ENCODE results near the gene PET117.
"Not testable (repeated sequence)": the region's sequence is repeated elsewhere in the genome, so short reads cannot be mapped to it uniquely, and the experiment has no call there.

The PET117 gene, protein sequence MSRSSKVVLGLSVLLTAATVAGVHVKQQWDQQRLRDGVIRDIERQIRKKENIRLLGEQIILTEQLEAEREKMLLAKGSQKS

DNA sequence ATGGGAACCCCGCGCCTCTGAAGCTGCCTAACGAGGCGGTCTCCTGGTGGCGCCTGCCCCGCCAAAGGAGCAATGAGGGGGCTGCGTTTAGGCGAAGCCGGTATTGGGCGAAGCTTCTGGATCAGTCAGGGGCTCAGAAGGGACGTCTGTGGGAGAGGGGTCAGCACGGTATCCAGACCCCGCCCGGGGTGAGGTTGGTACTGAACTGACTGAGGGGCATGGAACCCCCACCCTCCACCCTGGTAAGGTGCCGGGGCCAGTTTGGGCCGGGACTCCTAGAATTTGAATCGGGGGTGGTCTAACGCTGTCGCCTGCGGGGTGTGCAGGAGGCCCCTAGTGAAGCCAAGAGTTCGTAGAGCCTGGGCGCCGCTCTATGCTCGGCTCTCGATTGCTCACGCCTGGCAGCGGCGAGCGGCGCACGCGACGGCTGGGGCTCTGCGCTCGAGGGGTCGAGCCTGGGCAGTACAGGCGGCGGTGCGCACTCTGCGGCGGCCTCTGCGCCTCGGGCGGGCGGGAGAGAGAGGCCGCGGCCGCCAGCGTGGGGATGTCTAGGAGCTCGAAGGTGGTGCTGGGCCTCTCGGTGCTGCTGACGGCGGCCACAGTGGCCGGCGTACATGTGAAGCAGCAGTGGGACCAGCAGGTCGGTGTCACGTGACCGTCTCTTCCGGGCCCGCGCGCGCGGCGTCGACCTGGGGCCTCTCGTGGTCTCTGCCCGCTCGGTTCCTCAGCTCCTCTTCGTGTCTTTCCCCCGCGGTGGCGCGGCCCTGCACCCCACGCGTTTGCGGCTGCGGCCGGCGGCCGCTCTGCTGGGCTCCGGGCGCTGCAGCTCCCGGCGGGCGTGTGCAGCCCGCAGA lies at the start of gene PET117, which contains the start of gene KAT14:
Gene PET117 (plus strand): TSS at position 452 of the 854 bp plus-strand sequence. CDS start 93 bp downstream, at position 545.
Gene KAT14 (plus strand): TSS at position 452 of the 854 bp plus-strand sequence. CDS start 4,798 bp downstream, outside the sequence.
- peak; percentile 92 for DNase-seq

DNA sequence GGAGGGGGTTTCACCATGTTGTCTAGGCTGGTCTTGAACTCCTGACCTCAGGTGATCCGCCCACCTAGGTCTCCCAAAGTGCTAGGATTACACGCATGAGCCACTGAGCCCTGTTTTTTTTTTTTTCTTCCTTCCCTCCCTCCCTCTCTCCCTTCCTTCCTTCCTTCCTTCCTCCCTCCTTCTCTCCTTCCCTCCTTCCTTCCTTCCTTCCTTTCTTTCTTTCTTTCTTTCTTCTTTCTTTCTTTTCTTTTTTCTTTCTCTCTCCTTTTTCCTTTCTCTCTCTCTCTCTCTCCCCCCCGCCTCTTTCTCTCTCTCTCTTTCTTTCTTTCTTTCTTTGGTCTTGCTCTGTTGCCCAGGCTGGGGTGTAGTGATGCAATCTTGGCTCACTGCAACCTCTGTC lies 49.4 kb upstream of the PET117 start:
- not testable (repeated sequence) for DNase-seq

GRCh38 chr20:18088841-18089240 lies 48.8 kb upstream of the PET117 start:
- not testable (repeated sequence) for DNase-seq

- no peak for DNase-seq
Observed at GRCh38 chr20:18090044-18090443, 47.6 kb upstream of the PET117 start.

GRCh38 chr20:18090477-18090876 lies 47.2 kb upstream of the PET117 start:
- DNase-seq, result no peak

DNA sequence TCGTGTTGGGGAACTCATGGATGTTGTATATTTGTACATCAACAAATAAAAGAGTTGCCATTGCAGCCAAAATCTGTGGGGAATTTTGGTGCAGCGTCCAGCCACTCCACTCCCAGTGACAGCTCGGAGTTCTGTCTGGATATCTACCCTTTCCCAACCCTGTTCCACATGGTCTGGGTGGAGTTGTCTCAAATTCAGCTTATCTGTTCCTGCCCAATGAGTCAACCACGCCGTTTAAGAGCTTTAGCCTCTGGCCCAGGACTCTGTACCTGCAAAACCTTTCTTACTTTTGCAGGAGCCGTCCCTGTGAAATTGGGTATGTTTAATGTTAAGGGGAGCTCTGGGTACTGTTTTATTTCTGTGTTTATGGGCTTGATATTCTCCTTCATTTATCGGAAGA lies 46.0 kb upstream of the PET117 start:
- no peak for DNase-seq

DNA sequence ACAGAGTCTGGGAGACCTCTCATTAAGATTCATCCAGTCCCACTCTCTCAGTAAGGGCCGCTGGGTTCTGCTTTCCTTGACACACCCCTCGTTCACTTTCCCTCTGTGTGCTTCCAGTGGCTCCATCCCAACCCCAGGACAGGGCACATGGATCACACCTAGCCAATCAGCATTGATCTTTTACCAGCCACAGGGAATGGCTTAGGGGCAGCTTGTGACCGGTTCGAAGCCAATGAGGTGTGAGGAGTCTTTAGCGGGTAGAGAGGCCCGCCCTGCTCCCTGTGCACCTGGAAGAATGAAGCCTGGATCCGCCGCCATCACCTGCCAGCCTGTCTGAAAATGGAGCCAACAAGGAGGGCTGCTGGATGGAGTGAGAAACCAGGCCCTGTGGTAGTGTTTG lies 44.8 kb upstream of the PET117 start:
- no peak for DNase-seq

- no peak for DNase-seq
Observed at GRCh38 chr20:18093388-18093787, 44.3 kb upstream of the PET117 start.

- DNase-seq, result no peak
Observed at GRCh38 chr20:18094191-18094590, 43.5 kb upstream of the PET117 start.

GRCh38 chr20:18100569-18100968 lies 37.1 kb upstream of the PET117 start:
- not testable (repeated sequence) for DNase-seq

DNA sequence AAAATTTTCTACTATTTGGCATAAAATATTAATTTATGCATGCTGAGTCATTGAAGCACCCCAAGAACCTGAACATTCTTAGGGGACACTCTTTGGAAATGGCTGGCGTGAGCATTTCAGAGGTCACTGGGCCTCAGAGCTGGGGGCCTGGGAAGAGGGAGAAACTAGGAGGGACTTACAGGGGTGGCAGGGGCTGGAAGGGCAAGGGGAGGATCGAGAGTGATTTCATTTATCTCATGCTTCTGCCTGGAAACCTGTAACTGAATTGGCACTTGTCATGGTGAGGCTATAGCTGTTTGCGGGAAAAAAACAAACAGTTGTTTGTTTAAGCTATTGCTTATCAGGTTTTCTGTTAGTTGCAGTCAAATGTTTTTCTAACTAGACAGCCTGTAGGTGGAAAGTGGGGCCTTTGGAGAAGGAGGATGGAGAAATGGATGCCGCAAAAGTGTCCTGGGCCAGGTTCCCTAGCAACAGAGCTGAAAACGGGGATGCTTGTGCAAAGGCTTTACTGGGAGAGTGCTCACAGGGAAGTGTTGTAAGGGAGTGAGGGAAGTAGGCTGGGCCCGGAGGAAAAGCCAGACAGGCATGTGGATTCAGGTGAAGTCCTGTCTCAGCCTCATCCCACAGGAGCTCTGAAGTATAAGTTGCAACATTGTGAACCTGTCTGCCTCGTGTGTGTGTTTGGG lies 36.4 kb upstream of the PET117 start:
- no peak for DNase-seq

- DNase-seq, result no peak
Observed at GRCh38 chr20:18103497-18103896, 34.2 kb upstream of the PET117 start.

DNA sequence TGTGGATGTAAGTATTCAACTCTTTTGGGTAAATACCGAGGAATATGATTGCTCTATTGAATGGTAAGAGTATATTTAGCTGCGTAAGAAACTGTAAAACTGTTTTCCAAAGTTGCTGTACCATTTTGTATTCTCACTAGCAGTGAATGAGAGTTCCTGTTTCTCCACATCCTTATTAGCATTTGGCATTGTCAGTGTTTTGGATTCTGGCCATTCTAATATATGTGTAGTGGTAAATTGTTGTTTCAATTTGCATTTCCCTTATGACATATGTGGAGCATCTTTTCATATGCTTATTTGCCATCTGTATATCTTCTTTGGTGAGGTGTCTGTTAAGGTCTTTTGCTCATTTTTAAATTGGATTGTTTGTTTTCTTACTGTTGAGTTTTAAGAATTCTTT lies 29.3 kb upstream of the PET117 start:
- DNase-seq, result no peak

GRCh38 chr20:18128574-18128973 lies 9.1 kb upstream of the PET117 start:
- not testable (repeated sequence) for DNase-seq

GRCh38 chr20:18132663-18133062 lies 5.0 kb upstream of the PET117 start:
- DNase-seq, result no peak

DNA sequence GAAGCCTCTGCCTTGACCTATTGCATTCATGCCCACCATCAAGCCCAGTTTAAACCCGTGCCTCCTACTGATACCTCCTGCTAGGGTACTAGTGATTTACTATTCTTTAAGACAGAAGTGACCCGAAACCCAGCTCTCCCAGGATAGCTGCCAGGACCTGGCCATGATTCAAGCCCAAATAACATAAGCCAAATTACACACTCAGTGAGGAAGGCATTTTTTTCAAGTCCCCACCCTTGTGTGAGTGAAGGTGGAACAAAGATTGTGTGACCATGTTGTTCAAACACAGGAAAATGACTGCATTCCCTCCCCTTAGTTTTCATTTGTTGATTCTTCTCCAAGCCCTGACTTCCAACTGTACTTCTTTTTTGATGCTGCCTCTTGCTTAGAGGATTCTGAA lies 3.7 kb upstream of the PET117 start:
- DNase-seq, result no peak

GRCh38 chr20:18138266-18138582 lies 561 bp downstream of the PET117 start:
- DNase-seq, result no peak

DNA sequence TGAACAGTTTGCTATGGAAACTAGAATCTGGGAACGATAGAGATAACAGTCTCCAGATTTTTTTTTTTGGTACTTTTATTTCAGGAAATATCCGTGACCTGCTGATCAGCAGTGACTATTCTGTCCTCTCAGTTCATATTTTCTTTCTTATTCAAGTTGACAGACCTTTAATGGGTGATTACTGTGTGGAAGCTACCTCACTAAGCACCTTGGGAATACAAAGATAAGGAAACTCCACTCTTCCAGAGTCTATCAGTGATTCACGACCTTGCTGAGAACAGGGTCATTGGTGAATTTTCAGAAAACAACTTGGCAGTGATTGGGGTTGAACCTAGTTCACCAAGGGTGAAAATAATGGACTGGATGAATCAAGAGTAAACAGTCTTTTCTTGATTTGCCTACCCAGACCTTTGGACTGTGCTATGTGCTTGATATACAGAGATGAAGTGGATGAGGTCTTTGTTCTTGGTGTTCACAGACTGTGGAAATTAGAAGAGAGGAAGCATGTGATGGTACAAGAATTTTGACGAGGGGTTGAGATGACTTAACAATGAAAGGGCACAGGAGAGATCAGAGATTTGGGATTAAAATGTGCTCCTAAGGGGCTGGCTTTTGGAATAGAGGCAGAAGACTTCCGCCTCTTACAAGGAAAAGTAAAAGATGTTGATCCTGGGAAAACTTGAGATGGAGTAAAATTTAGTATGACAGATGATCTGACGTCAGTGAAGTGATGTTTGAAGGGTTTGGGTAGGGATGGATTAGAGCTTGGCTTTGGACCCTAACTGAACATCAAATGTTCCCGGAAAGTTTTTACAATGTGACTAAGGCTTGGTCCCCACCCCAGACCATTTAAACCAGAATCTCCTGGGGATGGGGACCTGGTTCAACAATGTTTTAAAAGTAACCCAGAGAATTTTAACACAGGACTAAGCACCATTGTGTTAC lies 1.2 kb downstream of the PET117 start:
- DNase-seq, result no peak

- DNase-seq, result no peak
Observed at GRCh38 chr20:18139832-18140231, 2.2 kb downstream of the PET117 start.

DNA sequence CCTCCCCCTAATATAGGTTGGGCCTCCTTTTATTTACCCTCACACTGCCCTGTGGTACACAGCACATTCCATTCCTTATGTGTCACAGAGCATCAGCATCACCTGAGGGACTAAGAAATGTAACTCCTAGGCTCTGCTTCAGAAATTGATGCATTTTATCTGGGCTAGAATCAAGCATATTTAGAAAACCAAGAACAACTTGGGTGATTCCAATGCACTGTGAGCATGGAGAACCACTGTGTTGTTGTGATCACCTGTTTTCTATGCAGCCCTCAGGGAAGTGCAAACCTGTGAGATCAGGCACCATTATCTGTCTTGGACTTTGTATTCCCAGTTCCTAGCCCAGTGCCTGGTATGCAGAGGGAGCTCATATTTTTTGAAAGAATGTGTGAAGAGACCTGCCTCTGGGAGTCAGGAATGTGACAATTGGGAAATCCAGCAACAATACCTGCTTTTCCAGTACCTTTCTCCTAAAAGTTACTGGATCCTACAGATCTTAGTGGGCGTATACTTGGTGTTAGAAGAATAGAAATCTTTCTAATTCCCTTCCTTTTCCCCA lies 7.0 kb downstream of the PET117 start:
- DNase-seq, result no peak

DNA sequence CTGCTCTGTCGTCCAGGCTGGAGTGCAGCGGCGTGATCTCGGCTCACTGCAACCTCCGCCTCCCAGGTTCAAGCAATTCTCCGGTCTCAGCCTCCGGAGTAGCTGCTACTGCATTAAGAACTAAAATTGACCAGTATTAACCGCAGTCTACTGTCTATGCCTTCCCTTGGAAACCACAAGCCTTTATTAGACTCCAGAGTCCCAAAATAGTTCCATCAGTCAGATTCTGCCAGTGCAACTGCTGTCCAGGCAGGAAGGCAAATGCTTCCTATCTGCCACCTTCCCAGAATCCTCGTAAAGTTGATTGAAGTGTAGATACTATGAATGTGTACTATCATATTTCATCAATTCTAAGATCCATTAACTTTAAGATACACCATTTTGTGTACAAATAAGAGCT lies 16.7 kb downstream of the PET117 start:
- DNase-seq, result no peak

- no peak for DNase-seq
Observed at GRCh38 chr20:18156045-18156444, 18.4 kb downstream of the PET117 start.

GRCh38 chr20:18164356-18164755 lies 26.7 kb downstream of the PET117 start:
- no peak for DNase-seq

Measured in suppressor macrophage treated with lipopolysaccharide for 4 hours (primary cell).